NCI-H1694 treated with DMSO at 0.1 percent for 48 hours (cell line): ENCODE results near the gene LTBP1.

Source experiments
- DNase-seq: peaks from one replicate; lab custom pipeline; 2025; lab: John Stamatoyannopoulos, UW

The LTBP1 gene

GRCh38 chr2:33202641-33203522, 256.1 kb downstream of the LTBP1 start:
- DNase-seq, result no peak

DNA sequence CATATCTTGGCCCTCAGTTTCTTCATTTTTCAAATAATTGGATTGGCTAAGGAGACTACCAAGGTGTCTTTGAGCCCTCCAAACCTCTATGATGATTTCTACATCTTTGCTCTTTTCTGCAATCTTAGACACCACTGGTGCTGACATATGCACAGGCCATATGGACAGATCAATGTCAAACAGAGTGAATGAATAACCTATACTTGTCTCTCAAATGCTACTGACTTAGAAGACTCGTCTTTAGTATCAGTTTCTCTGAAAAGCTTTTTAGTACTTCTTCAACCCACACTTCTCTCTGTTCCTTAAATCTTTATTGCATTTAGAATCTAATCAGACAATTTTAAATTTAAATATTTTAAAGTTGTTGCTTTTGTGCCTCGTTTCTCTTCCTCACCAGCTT, 258.2 kb downstream of the LTBP1 start:
- no peak for DNase-seq

GRCh38 chr2:33205693-33206434, 259.1 kb downstream of the LTBP1 start:
- DNase-seq, result no peak

DNA sequence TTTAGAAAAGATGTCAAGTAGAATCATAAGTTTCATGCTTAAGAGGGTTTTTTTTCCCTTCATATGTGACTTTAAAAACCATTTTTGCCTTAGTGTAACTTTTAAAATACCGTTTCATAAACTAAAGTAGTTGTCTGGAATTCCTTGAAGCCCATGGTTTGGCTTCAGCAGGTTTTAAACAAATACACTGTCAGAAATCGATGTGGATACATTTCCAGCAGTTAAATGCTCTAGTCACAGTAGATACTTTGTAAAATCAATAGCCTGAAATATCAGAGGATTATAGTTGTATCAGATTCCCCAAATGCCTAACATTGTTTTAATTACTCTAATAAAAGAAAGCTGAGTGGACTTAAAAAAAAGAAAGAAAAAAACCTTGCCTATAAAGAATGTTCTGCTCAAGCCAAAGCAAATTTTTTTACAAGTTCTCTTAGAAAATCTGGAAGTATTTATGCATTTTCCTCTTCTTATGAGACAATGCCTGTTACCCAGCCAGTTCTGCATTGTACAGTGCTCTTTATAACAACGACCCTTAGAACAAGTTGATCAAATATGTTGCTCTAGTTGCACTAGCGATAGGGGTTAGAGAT, 260.5 kb downstream of the LTBP1 start:
- no peak for DNase-seq

- DNase-seq, result no peak
These were observed 261.6 kb downstream of the LTBP1 start for GRCh38 chr2:33208400-33208799.

DNA sequence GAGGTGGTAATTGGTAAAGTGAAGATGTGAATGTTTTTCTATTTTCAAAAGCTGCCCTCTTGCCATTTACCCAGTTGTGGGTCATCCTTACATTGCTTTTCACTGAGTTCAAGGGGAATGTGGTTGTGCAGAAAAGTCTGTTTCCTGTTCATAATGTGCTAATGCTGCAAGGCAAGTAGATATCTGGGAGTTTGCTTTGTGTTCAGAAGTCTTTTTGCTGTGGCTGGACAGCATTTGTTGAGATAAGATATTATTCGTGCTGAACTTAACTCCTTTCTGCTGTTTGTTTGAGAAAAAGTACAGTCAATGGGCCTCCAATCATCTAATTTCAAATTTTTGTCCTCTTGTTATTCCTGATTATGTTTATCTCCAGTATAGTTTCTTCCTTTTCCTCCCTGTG, 263.2 kb downstream of the LTBP1 start:
- no peak for DNase-seq

- no peak for DNase-seq
These were observed 263.9 kb downstream of the LTBP1 start for GRCh38 chr2:33210626-33211025.

- no peak for DNase-seq
These were observed 265.4 kb downstream of the LTBP1 start for GRCh38 chr2:33212151-33212550.

DNA sequence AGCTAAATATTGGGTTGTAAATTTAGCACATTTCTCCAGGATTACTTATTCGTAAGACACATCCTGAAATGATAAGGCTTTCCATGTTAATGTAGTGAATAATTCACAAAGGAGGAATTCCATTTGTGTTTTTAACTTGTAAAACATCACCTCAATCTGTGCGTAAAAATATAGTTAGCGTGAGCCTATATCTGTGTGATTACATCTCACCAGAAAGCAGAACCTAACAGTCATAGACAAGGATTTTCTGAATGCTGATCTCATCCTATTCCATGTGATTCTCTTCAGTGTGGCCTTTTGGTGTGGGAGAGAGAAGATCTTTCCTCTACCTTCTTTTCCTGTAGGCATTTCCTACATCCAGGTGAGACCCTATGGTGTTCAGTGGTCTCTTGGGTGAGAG, 266.5 kb downstream of the LTBP1 start:
- DNase-seq, result no peak

DNA sequence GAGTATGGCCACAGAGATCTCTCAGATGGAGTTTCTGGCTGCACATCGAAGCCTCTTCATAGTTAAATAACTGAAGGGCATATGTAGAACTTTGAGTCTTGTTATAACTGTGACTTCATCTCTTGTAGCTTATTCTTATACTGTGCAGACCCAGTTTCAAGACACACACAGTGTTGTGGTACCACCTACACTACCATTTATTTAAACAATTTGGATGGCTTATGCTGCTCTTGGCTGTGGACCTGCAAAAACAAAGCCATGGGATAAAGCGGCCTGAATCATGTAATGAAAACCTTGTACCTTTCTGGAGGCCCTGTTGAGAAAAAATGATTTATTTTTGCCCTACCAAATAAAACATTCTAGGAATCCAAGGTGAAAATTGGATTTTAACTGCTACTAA, 266.9 kb downstream of the LTBP1 start:
- DNase-seq, result no peak

DNA sequence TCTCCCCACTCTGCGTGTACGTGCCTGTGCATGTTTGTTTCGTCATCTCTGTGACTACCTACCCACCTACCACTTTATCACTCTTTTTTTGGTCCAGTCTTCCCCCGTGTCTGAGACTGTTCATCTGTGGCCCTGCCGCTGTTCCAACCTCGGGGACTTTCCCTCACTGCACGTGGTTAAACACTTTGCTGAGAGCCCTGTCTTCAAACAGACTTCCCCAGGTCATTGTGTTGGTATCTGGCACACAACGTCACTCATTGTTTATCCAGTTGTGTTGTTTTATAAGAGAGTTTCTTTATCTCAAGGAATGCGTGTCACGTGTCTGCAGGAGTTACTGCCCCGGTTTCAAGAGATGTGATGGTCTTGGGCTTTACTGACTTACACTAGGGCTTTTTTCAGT, 267.7 kb downstream of the LTBP1 start:
- DNase-seq, result no peak

DNA sequence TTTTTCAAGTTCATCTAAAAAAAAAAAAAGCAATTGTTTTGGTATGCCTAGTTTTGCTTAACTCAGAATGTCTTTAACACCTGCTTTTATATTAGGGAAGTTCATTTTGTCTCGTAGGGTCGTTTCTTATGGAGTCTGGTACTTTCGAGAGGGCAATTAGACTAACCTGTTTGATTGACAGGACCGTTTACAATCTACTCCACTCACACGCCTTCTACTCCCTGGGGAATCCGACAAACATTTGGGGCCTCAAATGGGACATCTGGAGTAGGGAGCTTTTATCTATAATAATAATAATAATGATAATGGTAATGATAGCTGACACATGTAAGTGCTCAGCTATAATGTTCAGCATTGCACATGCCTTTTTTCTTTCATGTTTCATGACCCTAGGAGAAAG, 268.1 kb downstream of the LTBP1 start:
- no peak for DNase-seq

GRCh38 chr2:33215299-33215698, 268.5 kb downstream of the LTBP1 start:
- DNase-seq, result no peak

DNA sequence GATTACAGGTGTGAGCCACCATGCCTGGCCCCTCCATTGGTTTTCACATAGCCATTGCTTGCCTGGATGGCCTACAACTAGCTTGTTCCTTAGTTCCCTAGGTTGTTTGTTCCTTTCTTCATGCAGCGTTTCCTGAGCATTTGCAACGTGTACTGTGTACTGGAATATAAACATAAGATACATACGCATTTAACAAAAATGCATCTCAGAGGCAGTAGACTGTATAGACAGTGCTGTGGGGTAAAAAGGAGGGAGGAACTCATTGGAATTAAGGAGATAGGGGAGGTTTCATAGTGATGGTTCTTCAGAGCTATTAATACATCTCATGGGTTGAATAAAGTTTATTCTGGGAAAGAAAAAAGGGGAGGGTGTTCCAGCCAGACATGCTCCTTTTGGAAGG, 269.2 kb downstream of the LTBP1 start:
- no peak for DNase-seq

DNA sequence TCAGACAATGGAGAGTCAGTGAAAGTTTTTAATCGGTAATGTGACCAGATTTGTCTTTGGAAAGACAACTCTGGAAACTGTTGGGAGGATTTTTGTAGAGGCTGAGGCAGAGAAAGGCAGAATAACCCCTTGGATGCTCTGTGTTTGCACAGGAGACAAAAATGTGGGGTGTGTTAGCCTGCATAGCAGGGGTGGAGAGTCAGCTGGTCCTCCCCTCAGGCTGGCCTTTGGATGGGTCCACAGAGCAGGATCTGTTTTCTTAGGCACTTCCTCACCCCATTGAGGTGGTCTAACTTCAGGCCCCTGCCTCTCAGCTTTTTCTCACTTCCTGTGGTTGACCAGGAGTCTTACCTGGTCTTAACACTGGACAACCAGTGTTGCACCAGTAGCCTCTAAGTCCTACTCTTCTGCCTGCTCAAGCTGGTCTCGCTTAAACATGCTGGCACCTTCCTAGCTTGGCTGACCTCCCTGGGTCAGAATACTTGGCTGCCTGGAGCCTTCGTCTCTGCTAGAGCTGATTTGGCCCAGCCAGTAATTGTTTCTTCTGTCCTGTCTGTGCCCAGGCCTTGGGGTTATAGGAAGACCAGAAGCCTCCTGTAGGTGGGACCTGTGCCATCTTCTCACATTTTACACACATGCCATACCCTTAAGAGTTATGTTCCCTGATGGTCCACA, 269.9 kb downstream of the LTBP1 start:
- DNase-seq, result no peak

GRCh38 chr2:33217406-33217805, 270.7 kb downstream of the LTBP1 start:
- no peak for DNase-seq

DNA sequence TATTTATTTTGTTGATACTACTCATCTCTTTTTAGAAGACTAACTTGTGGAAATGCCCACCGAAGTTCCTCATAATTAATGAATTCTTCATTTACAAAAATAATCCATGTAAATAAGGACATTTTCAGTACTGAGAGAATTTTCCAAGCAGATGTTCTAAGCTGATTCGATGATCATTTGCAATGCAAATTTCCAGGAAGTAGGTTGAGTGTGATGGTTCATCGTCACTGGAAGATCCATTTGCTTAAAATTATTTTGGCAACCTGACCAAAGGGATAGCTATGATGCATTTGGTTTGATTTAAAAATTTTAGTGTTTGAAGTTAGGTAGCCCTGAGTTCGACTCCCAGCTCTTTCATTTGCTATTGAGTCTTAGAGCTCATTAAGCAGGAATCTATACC, 272.4 kb downstream of the LTBP1 start:
- no peak for DNase-seq

GRCh38 chr2:33219850-33220275, 273.1 kb downstream of the LTBP1 start:
- DNase-seq, result no peak

- DNase-seq, result no peak
These were observed 273.8 kb downstream of the LTBP1 start for GRCh38 chr2:33220533-33220932.

GRCh38 chr2:33221046-33221784, 274.5 kb downstream of the LTBP1 start:
- DNase-seq, result no peak

GRCh38 chr2:33222309-33222708, 275.6 kb downstream of the LTBP1 start:
- no peak for DNase-seq

DNA sequence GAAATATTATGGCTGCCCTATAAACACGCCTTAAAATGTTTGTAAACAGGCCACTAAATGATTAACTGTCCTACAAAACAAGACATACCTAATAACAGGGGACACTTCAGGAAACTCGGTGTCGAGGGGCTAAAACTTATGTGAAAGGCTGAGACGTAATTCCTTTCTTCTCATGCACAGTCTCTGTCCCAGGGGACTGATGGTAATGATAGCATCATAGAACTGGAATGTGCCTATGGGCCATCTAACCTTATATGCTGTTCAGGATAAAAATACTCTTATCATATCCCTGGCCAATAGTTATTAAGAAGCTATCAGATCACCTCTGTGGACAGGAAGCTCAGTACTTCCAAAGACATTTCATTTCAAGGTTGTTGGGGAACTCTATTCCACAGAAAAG, 277.1 kb downstream of the LTBP1 start:
- DNase-seq, result no peak
